ENCODE results near the gene HPD.
"Not testable (repeated sequence)": the region's sequence is repeated elsewhere in the genome, so short reads cannot be mapped to it uniquely, and the experiment has no call there.

The HPD gene

DNA sequence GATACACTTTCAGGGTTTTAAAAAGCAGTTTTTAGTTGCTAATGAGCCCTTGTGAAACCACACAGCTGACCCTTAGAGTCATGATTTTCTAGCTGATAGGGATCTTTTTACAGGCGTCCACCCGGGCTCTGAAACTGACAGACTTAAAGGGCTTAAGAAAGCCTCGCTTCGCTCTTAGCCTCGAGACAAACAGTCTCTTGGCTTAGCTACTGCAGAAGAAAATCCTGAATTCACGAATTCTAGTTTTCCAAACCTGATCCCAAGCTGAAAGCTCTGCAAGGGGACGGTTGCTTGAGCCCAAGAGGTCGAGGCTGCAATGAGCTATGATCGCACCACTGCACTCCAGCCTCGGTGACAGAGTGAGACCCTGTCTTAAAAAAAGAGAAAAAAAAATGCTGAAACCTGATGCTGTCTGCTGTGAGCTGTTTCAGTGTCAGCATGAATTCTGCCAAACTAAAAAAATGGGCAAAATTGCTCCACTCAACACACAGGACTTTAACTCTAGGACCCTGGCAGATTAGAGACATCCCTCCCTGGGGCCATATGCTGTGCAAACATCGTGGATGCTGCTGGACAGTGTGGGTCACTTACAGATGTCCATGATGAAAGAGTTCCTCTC, 3.1 kb upstream of the HPD start:
- peak; percentile 19 for DNase-seq

DNA sequence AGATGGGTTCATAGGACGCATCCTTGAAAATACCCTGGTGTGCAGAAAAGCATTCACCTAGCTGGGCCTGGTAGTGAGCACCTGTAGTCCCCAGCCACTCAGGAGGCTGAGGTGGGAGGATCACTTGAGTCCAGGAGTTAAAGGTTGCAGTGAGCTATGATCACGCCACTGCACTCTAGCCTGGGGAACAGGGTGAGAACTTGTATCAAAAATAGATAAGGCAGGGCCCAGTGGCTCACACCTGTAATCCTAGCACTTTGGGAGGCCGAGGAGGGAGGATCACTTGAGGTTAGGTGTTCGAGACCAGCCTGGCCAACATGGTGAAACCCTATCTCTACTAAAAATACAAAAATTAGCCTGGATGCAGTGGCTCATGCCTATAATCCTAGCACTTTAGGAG, 2.0 kb upstream of the HPD start:
- not testable (repeated sequence) for DNase-seq

DNA sequence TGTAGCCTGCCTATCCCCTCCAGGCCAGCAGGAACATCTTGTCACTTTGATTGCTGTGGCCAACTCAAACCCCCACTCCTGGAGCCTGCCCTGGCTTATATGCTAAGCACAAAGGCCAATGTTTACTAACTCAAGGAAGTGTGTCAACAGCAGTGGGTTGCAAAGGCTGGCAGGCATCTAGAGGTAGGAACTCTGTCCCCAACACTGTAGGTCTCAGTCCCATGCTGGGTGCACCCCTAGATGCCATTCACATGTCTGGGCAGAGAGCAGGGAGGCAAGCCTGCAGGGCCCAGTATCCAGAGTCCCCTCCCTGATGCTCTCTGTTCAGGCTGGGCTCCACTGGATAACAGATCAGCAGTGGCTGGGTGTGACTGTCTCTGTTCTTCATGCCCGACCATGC, 1.6 kb upstream of the HPD start:
- no peak for DNase-seq

DNA sequence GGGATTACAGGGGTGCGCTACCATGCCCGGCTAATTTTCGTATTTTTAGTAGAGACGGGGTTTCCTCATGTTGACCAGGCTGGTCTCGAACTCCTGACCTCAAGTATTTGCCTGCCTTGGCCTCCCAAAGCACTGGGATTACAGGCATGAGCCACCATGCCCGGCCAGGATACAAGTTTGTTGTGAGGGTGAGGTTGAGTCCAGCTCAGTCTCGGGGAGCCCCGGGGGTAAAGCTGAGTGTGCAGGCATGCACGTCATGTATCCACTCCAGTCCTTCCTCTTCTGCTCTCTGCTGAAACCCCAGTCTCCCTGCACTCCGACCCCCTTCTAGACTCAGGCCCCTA, 369 bp downstream of the HPD start:
- no peak for DNase-seq

- no peak for DNase-seq
Observed at GRCh38 chr12:121857322-121858246, 1.1 kb downstream of the HPD start.

GRCh38 chr12:121852392-121852791, 6.3 kb downstream of the HPD start:
- DNase-seq, result not testable (repeated sequence)

DNA sequence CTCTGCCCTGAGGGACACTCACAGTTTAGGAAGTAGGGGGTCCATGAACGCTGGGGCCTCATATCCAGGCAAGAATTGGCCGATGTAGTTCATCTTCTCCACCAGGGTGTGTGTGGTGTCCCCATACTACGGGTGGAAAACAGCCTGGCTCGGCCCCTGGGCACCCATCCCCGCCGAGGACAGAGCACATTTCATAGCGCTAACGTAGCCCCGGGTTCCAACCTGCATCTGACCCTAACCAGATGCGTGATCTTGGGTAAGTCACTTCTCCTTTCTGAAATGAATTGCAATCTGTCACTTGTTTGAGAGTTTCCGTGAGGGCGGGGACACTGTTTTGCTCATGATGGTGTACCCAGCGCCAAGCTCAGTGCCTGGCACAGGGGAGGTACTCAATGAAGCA, 9.0 kb downstream of the HPD start:
- no peak for DNase-seq

DNA sequence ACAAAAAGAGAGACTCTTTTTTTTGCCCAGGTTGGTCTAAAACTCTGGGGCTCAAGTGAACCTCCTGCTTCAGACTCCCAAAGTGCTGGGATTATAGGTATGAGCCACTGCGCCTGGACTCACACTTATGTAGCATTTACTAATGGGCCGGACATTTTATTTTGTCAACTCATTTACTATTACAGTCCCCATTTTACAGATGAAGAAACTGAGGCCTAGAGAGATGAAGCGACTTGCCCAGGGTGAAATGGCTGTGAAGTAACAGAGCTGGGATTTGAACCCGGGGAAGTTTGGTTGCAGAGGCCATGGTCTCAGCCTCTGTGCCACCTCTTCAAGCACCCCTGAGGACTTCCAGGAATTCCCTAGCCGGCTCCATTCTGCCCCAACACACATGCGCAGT, 9.4 kb downstream of the HPD start:
- DNase-seq, result no peak

- no peak for DNase-seq
Observed at GRCh38 chr12:121845701-121846100, 13.0 kb downstream of the HPD start.

- DNase-seq, result no peak
Observed at GRCh38 chr12:121843236-121843982, 15.2 kb downstream of the HPD start.

DNA sequence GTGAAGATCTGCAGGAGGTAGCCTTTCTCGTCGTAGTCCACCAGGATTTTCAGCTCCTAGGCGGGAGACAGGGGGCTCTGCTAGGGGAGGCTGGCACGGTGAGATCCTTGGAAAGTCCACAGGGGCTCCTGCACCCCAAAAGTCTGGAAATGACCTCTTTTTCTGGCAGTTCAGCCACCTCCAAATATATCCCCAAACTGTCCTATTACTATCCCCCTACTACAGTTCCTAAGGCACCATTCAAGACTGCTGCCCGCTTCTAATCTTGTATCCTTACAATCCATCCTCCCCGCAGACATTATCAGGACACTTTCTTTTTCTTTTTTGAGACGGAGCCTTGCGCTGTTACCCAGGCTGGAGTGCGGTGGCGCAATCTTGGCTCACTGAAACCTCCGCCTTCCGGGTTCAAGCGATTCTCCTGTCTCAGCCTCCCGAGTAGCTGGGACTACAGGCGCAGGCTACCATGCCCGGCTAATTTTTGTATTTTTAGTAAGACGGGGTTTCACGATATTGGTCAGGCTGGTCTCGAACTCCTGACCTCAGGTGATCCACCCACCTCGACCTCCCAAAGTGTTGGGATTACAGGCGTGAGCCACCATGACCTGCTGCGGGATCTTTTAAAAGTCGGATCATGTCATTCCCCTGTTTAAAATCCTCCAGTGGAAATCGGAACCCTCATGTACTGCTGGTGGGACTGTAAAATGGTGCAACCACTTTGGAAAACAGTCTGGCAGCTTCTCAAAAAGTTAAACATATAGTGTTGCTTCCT, 18.5 kb downstream of the HPD start:
- DNase-seq, result no peak

DNA sequence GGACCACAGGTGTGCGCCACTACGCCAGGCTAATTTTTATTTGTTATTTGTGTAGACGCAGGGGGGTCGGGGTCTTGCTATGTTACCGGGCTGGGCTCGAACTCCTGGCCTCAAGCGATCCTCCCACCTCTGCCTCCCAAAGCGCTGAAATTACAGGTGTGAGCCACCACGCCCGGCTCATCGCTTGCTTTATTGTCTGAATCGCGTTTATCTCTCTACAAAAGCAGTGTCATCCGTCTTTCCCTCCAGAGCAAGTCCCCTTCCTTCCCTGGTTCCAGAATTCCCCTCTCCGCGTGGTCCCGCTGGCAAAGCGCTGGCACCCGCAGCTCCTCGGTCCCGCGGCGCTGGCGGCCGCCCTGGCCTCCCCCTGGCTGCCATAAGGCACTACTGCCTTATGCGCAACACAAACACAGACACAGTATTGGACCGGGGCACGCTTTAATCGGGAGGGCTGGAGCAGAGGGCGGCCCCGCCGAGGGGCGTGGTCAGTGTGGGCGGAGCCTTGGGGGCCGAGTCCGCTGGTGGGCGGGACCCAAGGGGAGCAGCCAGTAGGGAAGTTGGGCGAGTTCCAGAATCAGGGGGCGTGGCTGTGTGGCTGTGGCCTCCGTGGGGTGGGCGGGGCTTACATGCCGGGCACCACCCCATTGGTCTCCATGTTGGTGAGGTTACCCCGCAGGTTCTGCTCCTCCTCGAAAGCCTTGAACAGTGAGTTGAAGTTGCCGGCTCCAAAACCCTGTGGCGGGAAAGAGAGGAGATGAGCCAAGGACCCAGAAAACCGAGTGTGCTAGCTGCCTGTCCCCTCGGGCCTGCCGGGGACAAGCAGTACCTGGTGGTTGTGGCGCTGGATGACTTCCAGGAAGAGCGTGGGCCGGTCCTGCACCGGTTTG, 19.3 kb downstream of the HPD start:
- DNase-seq, result peak; percentile 98

DNA sequence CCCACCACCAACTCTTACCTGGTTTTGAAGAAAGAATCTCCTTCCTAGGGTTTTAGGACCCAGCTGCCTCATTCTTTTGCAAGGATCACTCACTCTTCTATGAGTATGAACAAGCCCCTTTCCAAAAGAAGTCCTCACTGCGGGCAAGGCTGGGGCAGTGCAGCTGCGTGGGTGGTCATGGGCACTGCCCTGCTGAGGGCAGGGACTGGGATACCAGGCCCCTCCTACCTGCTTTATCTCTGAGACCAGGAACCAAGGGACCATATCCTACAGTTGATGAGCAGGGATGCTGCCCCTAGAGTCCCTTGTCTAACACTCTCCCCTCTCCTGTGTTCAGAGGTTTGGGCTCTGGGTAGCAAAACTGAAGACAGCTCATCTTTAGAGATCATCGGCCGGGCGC, 20.5 kb downstream of the HPD start:
- DNase-seq, result no peak

- DNase-seq, result no peak
Observed at GRCh38 chr12:121837680-121838079, 21.0 kb downstream of the HPD start.

DNA sequence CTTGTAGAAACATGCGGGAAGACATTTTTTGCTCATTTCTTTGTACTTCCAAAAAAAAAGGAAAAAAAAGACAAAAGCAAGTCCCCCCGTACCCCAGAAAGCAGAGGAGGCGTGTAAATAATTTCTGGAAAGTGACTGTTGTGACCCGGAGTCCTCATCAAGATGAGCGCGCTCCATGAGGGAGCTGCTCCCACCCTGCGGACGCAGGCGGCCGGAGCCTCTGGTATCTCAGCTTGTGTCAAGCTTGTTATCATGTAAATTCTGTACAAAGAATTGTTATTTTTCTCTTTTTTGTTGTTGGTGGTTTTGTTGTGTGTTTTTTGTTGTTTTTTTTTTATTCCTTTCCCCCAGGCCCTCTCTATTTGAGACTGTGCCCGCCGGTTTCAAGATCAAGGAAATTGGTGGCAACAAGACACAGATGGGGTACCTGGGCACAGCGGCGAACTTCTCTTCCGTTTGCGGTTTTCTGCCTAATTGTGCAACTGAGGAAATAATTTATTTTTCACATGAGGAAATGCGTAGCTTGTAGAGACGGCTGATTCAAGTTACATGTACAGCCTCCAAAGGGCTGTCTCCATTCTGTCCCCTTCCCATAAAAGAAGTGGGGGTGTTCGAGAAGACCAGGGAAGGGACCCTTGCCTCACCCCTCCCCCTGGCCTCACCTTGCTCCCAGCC, 27.0 kb downstream of the HPD start:
- no peak for DNase-seq

DNA sequence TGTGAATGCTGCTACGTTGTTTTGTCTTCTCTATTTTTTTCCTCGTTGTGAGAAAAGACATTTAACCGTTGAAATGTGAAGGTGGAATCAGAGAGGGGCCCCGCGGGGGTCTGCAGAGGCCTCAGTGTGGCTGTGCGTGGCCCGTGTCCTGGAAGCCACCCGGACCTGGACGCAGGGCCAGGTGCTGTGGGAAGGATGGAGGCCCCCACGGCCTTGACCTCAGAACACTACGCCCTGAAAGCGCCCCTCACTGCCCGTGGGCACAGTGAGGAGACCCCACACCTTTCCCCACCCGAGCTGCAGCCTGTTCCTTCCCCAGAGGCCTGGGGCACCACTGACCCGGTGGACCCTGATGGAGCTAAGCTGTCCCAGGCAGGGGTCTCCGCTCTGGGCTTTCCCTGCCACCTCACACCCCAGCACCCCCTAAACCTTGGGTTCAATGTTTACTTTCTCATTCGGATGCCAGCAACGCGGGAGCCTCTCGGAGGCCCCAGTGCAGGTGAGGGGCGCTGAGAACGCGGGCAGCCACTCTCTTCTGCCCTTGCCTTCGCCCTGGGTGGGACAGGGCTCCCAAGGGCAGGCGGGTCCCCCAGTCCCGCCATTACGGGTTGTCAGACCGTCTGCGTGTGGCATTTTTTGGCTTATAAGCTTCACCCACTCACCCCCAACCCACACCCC, 27.9 kb downstream of the HPD start:
- DNase-seq, result no peak

GRCh38 chr12:121830134-121830533, 28.5 kb downstream of the HPD start:
- DNase-seq, result no peak

DNA sequence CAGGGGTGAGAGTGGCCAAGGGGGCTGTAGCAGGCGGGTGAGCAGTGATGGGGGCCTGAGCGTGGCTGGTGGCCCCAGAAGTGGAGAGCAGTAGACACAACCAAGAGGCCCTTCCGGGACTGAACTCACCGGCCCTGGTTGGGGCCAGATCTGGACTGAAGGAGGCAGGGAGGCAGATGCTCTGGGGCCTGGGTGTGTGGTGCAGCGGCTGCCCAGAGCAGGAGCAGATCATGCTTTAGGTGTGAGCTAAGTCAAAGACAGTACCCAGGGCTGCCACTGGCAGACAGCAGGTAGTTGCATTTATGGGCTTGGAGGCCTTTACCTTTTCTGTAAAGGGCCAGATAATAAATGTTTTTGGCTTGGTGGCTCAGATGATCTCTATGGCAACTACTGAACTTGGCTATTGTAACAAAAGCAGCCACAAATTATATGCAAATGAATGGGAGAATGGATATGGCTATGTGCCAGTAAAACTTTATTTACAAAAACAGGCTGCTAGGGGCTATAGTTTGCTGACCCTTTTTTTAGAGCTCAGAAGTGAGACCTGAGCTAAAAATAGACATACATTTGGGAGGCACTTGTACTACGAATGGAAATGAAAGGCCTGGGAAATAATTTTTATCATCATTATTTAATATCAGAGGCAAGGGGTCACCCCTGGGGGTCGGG, 29.3 kb downstream of the HPD start:
- DNase-seq, result no peak

- no peak for DNase-seq
Observed at GRCh38 chr12:121828826-121829225, 29.8 kb downstream of the HPD start.

DNA sequence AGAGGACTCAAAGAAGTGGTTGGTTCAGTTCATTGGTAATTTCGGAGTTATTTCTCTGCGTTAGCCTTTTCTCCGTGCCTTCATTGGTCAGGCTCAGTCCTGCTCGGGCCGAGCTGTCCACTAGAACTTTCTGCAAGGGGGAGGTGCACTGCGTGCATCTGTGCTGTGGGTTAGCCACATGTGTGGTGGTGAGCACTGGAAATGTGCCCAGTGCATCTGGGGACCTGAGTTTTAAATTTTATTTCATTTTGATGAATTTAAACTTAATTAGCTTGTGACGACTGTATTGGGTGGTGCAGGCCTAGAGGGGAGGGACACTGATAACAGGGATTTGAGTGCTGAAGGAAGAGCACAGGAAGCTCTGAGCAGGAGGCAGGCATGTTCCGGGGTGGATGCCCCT, 30.4 kb downstream of the HPD start:
- DNase-seq, result no peak

Data from fibroblast of skin of right quadriceps (primary cell).